Stomach (tissue), 4 donors: ENCODE measurements around the gene CYP2W1.

Experiments
- POLR2A ChIP-seq, 4 donors: fragments of 450-650 bp; IDR thresholded peaks; one replicate each; pipeline ENCODE4 v1.6.1; 2016; ENCODE audit warnings: antibody characterized with exemption in 4 of 4, control low read depth in 2 of 4, mild to moderate bottlenecking in 1 of 4, moderate library complexity in 1 of 4
- POLR2AphosphoS5 ChIP-seq, 3 donors: sonication (generic); formaldehyde crosslinking; IDR thresholded peaks; one replicate each; pipeline ENCODE4 v1.6.1; 2016; ENCODE audit warnings: antibody characterized with exemption in 3 of 3
- TF ChIP-seq, protein P1 (sequence below), 7 experiments: fragments of 450-650 bp in 4 of 7; fragments of 200-600 bp in 3 of 7; sonication (generic) in 3 of 7; IDR thresholded peaks; one replicate each; pipeline ENCODE4 v1.5.1; 2016 to 2019; ENCODE audit warnings: antibody characterized with exemption in 7 of 7, control low read depth in 2 of 7, mild to moderate bottlenecking in 1 of 7

DNA sequence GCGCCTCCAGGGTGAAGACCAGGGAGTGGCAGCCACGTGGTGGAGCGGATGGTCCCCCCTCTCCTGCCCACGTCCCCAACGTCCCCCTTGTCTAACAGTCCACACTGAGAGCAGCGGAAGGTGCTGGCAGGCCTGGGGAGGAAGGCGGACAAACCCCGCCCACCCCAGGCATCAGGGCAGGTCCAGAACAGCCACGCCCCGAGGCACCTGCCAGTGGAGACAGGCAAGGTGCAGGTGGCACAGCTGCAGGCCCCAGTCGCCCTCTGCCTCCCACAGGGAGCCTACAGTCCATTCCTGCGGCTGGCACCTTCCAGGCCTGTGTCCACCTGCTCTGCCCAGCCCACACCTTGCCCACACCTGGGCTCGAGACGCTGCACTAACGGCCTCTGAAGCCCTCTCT, 24.9 kb downstream of the CYP2W1 start:
- TF ChIP-seq, protein P1, sequence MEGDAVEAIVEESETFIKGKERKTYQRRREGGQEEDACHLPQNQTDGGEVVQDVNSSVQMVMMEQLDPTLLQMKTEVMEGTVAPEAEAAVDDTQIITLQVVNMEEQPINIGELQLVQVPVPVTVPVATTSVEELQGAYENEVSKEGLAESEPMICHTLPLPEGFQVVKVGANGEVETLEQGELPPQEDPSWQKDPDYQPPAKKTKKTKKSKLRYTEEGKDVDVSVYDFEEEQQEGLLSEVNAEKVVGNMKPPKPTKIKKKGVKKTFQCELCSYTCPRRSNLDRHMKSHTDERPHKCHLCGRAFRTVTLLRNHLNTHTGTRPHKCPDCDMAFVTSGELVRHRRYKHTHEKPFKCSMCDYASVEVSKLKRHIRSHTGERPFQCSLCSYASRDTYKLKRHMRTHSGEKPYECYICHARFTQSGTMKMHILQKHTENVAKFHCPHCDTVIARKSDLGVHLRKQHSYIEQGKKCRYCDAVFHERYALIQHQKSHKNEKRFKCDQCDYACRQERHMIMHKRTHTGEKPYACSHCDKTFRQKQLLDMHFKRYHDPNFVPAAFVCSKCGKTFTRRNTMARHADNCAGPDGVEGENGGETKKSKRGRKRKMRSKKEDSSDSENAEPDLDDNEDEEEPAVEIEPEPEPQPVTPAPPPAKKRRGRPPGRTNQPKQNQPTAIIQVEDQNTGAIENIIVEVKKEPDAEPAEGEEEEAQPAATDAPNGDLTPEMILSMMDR (IDR thresholded peaks at IDR 0.05), result no peak
- TF ChIP-seq POLR2A (IDR thresholded peaks at IDR 0.05), result no peak
- no peak for TF ChIP-seq POLR2AphosphoS5 (IDR thresholded peaks at IDR 0.05)
